GM12872 (cell line): ENCODE measurements around the gene TBR1.

Experiments used
- TF ChIP-seq, protein P1 (sequence below): IDR thresholded peaks from 3 replicates; pipeline ENCODE4 v1.5.1; 2011; ENCODE audit warnings: low read depth, mild to moderate bottlenecking, low read length, moderate library complexity; ENCODE audit not compliant: insufficient read depth

TBR1 gene

DNA sequence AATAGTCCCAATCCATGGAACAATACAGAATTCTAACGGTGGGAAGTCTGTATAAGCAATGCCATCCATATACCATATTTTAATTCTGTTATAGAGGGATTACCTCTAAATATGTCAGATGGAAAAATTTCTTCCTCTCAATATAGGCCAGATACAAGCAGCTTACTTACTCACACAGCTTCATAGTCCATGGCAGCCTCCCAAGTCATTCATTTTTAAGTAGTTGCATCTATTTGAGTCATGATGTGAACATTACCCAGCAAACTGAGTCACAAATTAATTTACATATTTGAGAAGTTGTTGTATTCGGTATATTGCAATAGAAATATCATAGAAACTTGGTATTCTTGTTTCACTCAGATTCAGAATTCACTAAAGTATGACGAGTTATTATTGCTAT is 20.3 kb downstream of the TBR1 start:
- TF ChIP-seq, protein P1, sequence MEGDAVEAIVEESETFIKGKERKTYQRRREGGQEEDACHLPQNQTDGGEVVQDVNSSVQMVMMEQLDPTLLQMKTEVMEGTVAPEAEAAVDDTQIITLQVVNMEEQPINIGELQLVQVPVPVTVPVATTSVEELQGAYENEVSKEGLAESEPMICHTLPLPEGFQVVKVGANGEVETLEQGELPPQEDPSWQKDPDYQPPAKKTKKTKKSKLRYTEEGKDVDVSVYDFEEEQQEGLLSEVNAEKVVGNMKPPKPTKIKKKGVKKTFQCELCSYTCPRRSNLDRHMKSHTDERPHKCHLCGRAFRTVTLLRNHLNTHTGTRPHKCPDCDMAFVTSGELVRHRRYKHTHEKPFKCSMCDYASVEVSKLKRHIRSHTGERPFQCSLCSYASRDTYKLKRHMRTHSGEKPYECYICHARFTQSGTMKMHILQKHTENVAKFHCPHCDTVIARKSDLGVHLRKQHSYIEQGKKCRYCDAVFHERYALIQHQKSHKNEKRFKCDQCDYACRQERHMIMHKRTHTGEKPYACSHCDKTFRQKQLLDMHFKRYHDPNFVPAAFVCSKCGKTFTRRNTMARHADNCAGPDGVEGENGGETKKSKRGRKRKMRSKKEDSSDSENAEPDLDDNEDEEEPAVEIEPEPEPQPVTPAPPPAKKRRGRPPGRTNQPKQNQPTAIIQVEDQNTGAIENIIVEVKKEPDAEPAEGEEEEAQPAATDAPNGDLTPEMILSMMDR = no peak

DNA sequence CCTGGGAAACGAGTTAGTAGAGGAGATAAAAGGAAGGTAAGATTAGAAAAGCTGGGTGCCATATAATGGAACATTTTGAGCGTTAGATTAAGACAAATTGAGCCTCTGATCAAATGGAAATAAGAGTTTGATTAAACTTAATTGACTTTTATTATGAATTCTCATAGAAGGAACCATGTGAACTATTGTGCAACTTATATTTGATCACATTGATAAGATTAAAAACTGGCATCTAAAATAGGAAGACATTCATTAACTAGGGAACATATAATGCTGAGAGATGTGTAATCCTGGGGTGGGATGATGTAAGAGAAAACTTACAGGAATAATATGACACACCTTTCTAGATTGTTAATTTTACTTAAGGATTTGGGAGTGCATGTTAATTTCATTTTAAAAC is 22.5 kb downstream of the TBR1 start:
- TF ChIP-seq, protein P1 = no peak

DNA sequence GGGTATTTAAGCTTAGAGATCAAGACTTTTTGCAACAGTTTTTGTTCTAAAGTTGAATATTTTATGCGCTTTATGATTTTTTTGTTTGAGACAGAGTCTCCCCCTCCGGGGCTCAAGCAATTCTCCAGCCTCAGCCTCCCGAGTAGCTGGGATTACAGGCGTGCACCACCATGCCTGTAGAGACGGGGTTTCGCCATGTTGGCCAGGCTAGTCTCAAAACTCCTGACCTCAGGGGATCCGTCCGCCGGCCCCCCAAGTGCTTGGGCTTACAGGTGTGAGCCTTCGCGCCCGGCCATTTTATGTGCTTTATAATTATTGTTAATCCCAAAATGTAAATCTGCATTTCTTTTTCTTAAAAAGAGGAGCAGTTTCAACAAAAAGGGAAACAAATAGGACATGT is 29.0 kb downstream of the TBR1 start:
- TF ChIP-seq, protein P1 = no peak

DNA sequence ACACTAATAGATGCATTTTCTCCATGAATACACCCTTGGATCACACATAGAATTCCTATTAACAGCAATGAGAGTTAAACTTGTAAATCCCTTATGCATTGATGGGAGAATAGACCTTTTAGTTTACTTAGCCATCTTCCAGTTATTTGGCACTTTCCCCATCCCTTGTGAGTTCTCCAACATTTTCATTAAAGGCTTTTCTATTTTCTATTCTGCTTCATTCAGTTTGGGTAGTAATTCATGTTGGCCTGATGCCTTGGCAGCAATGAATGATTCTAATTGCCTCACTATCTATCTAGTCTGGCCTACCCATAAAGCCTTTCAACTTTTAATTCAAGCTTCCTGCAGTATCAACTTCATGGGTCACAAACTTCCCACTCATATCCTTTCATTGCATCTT is 32.3 kb downstream of the TBR1 start:
- TF ChIP-seq, protein P1 = no peak

DNA sequence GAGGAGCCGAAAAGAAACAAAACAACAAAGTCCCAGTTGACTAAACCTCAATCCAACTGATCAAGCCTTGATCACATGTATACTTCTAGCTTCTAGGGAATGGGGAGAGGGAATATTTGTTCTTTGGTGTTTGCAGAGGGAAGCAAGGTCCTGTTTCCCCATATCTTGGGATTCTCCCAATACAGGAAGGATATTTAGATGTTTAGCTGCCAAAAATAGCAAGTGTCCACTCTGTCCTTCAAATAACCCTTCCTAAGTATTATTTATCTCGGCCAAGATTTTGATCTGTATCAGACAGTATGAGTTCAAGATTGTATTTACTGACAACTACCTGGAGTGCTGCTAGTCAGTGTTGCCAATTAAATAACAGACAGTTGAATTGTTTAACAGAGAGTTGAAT is 55.5 kb downstream of the TBR1 start:
- TF ChIP-seq, protein P1 = no peak

DNA sequence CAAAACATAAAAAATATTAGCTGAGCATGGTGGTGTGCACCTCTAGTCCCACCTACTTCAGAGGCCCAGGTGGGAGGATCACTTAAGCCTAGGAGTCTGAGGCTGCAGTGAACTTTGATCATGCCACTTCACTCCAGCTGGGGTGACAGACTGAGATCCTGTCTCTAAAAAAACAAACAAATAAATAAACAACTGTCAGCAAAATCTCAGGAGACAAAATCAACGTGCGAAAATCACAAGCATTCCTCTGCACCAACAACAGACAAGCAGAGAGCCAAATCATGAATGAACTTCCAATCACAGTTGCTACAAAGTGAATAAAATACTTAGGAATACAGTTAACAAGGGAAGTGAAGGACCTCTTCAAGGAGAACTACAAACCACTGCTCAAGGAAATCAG is 58.8 kb downstream of the TBR1 start:
- TF ChIP-seq, protein P1 = no peak
